Muscle of leg (tissue), 11 donors: ENCODE measurements around the gene MAP3K14. TPM values are rescaled to one million over a fixed set of nuclear protein-coding genes. Genes with fewer than 3 reads are reported as not detected.

Source experiments
- DNase-seq: peaks from one replicate; pipeline ENCODE4 v3.0.0; 2013
- H3K27ac ChIP-seq: one replicate; pipeline ENCODE4 v1.5.1; 2013; ENCODE audit warnings: mild to moderate bottlenecking, low read length, control low read depth
- H3K27me3 ChIP-seq: one replicate; pipeline ENCODE4 v1.6.1; 2013; ENCODE audit warnings: low read length; ENCODE audit not compliant: control insufficient read depth, insufficient read depth
- H3K36me3 ChIP-seq: one replicate; pipeline ENCODE4 v1.6.1; 2013; ENCODE audit warnings: low read length; ENCODE audit not compliant: control insufficient read depth, insufficient read depth
- H3K4me1 ChIP-seq: one replicate; pipeline ENCODE4 v1.6.1; 2013; ENCODE audit warnings: low read length; ENCODE audit not compliant: control insufficient read depth, insufficient read depth
- H3K4me3 ChIP-seq: one replicate; pipeline ENCODE4 v1.5.1; 2013; ENCODE audit warnings: low read length, control low read depth
- H3K9me3 ChIP-seq: replicated peaks from 2 replicates; pipeline ENCODE4 v1.6.1; 2013; ENCODE audit warnings: low read depth, low read length; ENCODE audit not compliant: control insufficient read depth
- WGBS: methylation state at CpG from one replicate; pipeline ENCODE4 v1.1.5; 2013; ENCODE audit warnings: missing lambda C conversion rate; ENCODE audit not compliant: insufficient coverage; 5-methylcytosine and 5-hydroxymethylcytosine counted together
- polyA plus RNA-seq, 8 donors: library from polyadenylated mRNA; unstranded; fragments of 120-200 nt; gene quantifications; one replicate each; pipeline versions ENCODE4 v1.2.1 to v1.2.3, GENCODE V29; 2013; ENCODE audit warnings: inconsistent platforms in 1 of 8, low replicate concordance in 1 of 8; ENCODE audit not compliant: insufficient read length in 8 of 8, insufficient read depth in 1 of 8
- total RNA-seq: library from RNA; stranded (reverse); fragments of 120-200 nt; gene quantifications from one replicate; pipeline ENCODE4 v1.2.4, GENCODE V29; 2013

The MAP3K14 gene
- total and polyA plus RNA-seq, 9 donors: 4.4 to 10.4 (median 7.7) TPM

- Histone ChIP-seq H3K4me1 (peaks cover 3% of the 10 kb centered on the region), H3K27me3 (peaks cover 4% of the 10 kb centered on the region), H3K36me3 (no peaks in the 10 kb centered on the region), H3K27ac (no peak overlapping the region), H3K4me3 (no peak overlapping the region), H3K9me3 (no peaks in the 10 kb centered on the region)
- WGBS: no CpG with 5 or more reads among the region's 4 CpGs
- peak; percentile 39 for DNase-seq
Measured at GRCh38 chr17:45332989-45333701, 16.3 kb upstream of the MAP3K14 start.

DNA sequence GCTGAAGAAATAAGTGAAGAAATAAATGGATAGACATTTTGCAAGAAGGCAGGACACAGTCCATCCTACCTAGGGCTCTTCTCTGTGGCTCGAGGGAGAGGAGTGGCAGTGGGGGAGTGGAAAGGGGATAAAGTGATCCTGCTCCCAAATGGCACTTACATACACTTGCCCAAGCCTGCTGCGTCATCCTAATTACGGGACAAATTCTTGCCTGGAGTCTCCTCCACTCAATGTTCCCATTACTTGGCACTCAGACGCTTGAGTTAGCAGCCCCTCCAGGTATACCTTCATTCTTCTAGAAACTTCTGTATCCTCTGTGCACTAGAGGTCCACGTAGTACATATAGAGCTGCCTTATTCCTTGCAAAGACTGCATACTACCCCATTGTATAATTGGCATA is 15.7 kb upstream of the MAP3K14 start:
- H3K9me3 ChIP-seq: no peaks in the 10 kb centered on the region
- no peaks in the 10 kb centered on the region for H3K36me3 ChIP-seq
- peaks cover 2% of the 10 kb centered on the region for H3K27me3 ChIP-seq
- no peak overlapping the region for H3K27ac ChIP-seq
- no peak overlapping the region for H3K4me3 ChIP-seq
- no peaks in the 10 kb centered on the region for H3K4me1 ChIP-seq
- WGBS: no CpG with 5 or more reads among the region's 5 CpGs
- no peak for DNase-seq

GRCh38 chr17:45326626-45327025 is 9.8 kb upstream of the MAP3K14 start:
- Histone ChIP-seq H3K9me3 (no peaks in the 10 kb centered on the region), H3K4me3 (no peak overlapping the region), H3K27me3 (no peaks in the 10 kb centered on the region), H3K27ac (no peak overlapping the region), H3K4me1 (peaks cover 2% of the 10 kb centered on the region), H3K36me3 (no peaks in the 10 kb centered on the region)
- no peak for DNase-seq
- no CpG with 5 or more reads among the region's 7 CpGs for WGBS

- Histone ChIP-seq H3K36me3 (no peaks in the 10 kb centered on the region), H3K9me3 (no peaks in the 10 kb centered on the region), H3K27me3 (no peaks in the 10 kb centered on the region), H3K27ac (no peak overlapping the region), H3K4me1 (peaks cover 2% of the 10 kb centered on the region), H3K4me3 (no peak overlapping the region)
- no peak for DNase-seq
- WGBS: 63% methylated on average over 4 of the region's 4 CpGs
Measured at GRCh38 chr17:45325810-45326209, 9.0 kb upstream of the MAP3K14 start.

GRCh38 chr17:45324336-45324735 is 7.5 kb upstream of the MAP3K14 start:
- Histone ChIP-seq H3K4me1 (peaks cover 2% of the 10 kb centered on the region), H3K9me3 (no peaks in the 10 kb centered on the region), H3K27ac (no peak overlapping the region), H3K27me3 (no peaks in the 10 kb centered on the region), H3K36me3 (no peaks in the 10 kb centered on the region), H3K4me3 (no peak overlapping the region)
- no peak for DNase-seq
- WGBS: no CpG with 5 or more reads among the region's 1 CpG

- no peaks in the 10 kb centered on the region for H3K9me3 ChIP-seq
- no peaks in the 10 kb centered on the region for H3K36me3 ChIP-seq
- no peak for DNase-seq
- H3K27ac ChIP-seq: no peak overlapping the region
- H3K27me3 ChIP-seq: no peaks in the 10 kb centered on the region
- no CpG with 5 or more reads among the region's 2 CpGs for WGBS
- H3K4me1 ChIP-seq: peaks cover 11% of the 10 kb centered on the region
- H3K4me3 ChIP-seq: no peak overlapping the region
Measured at GRCh38 chr17:45322168-45322567, 5.3 kb upstream of the MAP3K14 start.

DNA sequence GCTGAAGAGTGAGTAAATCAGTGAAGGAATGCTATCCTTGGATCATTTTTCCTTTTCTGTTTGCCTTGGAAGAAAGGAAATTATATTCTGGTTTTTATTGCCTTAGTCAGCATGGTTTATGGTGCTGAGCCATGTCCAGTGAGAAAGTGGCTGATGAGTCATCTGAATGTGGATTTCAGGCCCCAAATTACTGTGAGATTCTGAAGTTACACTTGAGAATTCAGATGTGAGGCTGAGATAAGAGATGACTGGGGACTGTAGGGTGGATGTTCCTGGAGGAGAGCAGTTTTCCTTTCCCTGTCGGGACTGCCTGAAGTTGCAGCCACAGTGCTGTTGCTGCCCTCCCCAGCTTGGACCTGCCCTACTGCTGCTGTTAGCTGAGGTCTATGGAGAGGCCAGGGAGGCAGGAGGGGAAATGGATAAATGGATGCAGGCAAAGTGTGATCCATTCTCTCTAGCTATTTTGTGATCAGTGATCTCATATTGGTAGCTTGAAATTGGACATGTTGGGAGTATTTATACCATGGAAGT is 4.2 kb upstream of the MAP3K14 start:
- H3K9me3 ChIP-seq: no peaks in the 10 kb centered on the region
- peak; percentile 72 for DNase-seq
- no peaks in the 10 kb centered on the region for H3K27me3 ChIP-seq
- no peak overlapping the region for H3K4me3 ChIP-seq
- H3K4me1 ChIP-seq: peaks cover 14% of the 10 kb centered on the region
- 20% methylated on average over 1 of the region's 1 CpG for WGBS
- no peaks in the 10 kb centered on the region for H3K36me3 ChIP-seq
- H3K27ac ChIP-seq: no peak overlapping the region

- H3K27me3 ChIP-seq: no peaks in the 10 kb centered on the region
- H3K4me1 ChIP-seq: peaks cover 16% of the 10 kb centered on the region
- no peaks in the 10 kb centered on the region for H3K36me3 ChIP-seq
- WGBS: 85% methylated on average over 2 of the region's 5 CpGs
- H3K4me3 ChIP-seq: no peak overlapping the region
- no peaks in the 10 kb centered on the region for H3K9me3 ChIP-seq
- no peak overlapping the region for H3K27ac ChIP-seq
- DNase-seq: no peak
Measured at GRCh38 chr17:45320349-45320930, 3.6 kb upstream of the MAP3K14 start.

DNA sequence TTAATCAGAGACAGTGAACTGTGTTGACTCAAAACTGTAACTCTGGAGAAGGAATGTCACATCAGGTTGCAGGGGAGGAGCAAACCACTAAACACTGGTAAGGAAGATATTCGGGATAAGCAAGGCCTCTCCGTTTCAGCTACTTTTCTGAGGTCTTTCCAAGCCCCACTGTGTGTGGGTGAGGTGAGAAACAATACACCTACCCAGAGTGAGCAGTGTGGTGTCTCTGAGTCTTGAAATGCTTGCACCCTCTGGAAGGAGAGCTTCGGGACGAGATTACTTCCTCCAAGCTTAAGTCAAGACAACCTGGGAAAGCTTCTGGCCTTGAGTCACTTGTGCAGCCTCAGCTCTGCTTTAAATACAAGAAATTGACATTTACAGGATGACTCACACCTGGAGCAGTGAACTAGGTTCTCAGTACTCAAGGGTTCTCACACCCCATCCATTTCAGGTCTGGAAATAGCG is 2.5 kb upstream of the MAP3K14 start:
- 70% methylated on average over 4 of the region's 5 CpGs for WGBS
- Histone ChIP-seq H3K9me3 (no peaks in the 10 kb centered on the region), H3K4me3 (no peak overlapping the region), H3K36me3 (no peaks in the 10 kb centered on the region), H3K27ac (no peak overlapping the region), H3K27me3 (no peaks in the 10 kb centered on the region), H3K4me1 (peaks cover 26% of the 10 kb centered on the region)
- no peak for DNase-seq

DNA sequence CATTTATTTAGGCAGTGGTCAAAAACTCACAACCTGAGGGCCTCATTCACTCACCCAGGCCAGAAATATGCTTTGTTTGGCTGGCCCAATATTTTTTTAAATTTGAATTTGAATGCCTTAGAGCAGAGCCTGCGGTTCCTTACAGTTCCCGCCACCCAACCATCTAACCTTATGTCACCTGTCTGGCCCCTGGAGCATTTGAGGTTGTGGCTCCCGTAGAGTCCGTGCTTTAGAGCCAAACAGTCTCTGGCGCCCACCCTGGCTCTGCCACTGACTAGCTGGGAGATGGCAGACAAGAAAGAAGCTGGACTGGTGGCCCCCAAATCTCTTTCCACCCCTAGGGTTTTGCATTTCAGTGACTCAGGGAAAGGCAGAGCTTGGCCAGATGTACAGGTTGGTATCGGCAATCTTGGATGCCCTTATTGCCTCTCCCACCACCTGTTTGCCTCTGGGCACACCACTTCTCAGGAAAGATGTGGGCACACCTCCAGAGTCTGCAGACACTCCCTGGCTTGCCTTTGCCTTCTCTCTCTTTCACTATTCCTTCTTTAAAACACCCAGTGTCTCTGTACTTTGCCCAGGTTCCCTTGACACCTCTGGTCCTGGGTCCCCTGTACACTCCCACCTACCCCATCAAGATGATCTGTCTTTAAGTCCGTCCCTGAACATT is 1.9 kb upstream of the MAP3K14 start:
- 77% methylated on average over 6 of the region's 7 CpGs for WGBS
- H3K27ac ChIP-seq: no peak overlapping the region
- H3K4me1 ChIP-seq: peaks cover 29% of the 10 kb centered on the region

More for the DNA sequence above, 1.9 kb upstream of the MAP3K14 start:
- H3K9me3 ChIP-seq: no peaks in the 10 kb centered on the region
- no peak overlapping the region for H3K4me3 ChIP-seq
- no peaks in the 10 kb centered on the region for H3K27me3 ChIP-seq
- H3K36me3 ChIP-seq: no peaks in the 10 kb centered on the region
- DNase-seq: no peak
